Neural cell (in vitro differentiated cells): Measurements from ENCODE around the gene AARSD1. TPM values are rescaled to one million over a fixed set of nuclear protein-coding genes. Genes with fewer than 3 reads are reported as not detected.
"Not testable (repeated sequence)": the region's sequence is repeated elsewhere in the genome, so short reads cannot be mapped to it uniquely, and the experiment has no call there.

ENCODE experiments used
- H2AFZ ChIP-seq: fragments of 200-600, 300-800 bp; sonication (generic), shearing (Covaris generic); 2 replicates; pipeline ENCODE4 v1.6.0; 2014; ENCODE audit warnings: low read depth, mild to moderate bottlenecking, antibody characterized with exemption, low read length, moderate library complexity
- H3F3A ChIP-seq: fragments of 200-600 bp; shearing (Covaris generic); 2 replicates; pipeline ENCODE4 v1.6.1; 2016; ENCODE audit warnings: mild to moderate bottlenecking, moderate library complexity, mixed read lengths, antibody characterized with exemption, low read length; ENCODE audit not compliant: insufficient read depth, poor library complexity, severe bottlenecking
- H3K27ac ChIP-seq: fragments of 200-600, 300-800 bp; sonication (generic), shearing (Covaris generic); 2 replicates; pipeline ENCODE4 v1.5.1; 2014; ENCODE audit warnings: mild to moderate bottlenecking, low read length, moderate library complexity
- H3K27me3 ChIP-seq: fragments of 300-800, 200-600 bp; sonication (generic), shearing (Covaris generic); 2 replicates; pipeline ENCODE4 v1.6.0; 2014; ENCODE audit warnings: mild to moderate bottlenecking, low read depth, low read length, moderate library complexity; ENCODE audit not compliant: insufficient read depth
- H3K36me3 ChIP-seq: fragments of 300-800, 200-600 bp; sonication (generic), shearing (Covaris generic); 2 replicates; pipeline ENCODE4 v1.5.1; 2014; ENCODE audit warnings: mild to moderate bottlenecking, antibody characterized with exemption, low read length, moderate library complexity; ENCODE audit not compliant: insufficient read depth
- H3K4me2 ChIP-seq: fragments of 300-800, 200-600 bp; sonication (generic), shearing (Covaris generic); 2 replicates; pipeline ENCODE4 v1.6.0; 2014; ENCODE audit warnings: mild to moderate bottlenecking, low read length
- H3K4me3 ChIP-seq: fragments of 300-800, 200-600 bp; sonication (generic), shearing (Covaris generic); 2 replicates; pipeline ENCODE4 v1.5.1; 2014; ENCODE audit warnings: mild to moderate bottlenecking, low read length, moderate library complexity
- H3K79me2 ChIP-seq: fragments of 200-600 bp; shearing (Covaris generic); replicated peaks from 2 replicates; pipeline ENCODE4 v1.6.0; 2014; ENCODE audit warnings: mild to moderate bottlenecking, low read length, moderate library complexity; ENCODE audit not compliant: insufficient read depth
- H3K9ac ChIP-seq: fragments of 300-800, 200-600 bp; sonication (generic), shearing (Covaris generic); 2 replicates; pipeline ENCODE4 v1.6.1; 2016; ENCODE audit warnings: mild to moderate bottlenecking, low read length, mixed read lengths
- H3K9me2 ChIP-seq: fragments of 200-600 bp; shearing (Covaris generic); 2 replicates; pipeline ENCODE4 v1.6.1; 2016; ENCODE audit warnings: mild to moderate bottlenecking, low read length, mixed read lengths; ENCODE audit not compliant: insufficient read depth
- H3K9me3 ChIP-seq: fragments of 200-600, 300-800 bp; sonication (generic), shearing (Covaris generic); 2 replicates; pipeline ENCODE4 v1.6.1; 2016; ENCODE audit warnings: mild to moderate bottlenecking, mixed run types, low read length, moderate library complexity, mixed read lengths
- H4K20me1 ChIP-seq: fragments of 200-600 bp; shearing (Covaris generic); 2 replicates; pipeline ENCODE4 v1.6.1; 2016; ENCODE audit warnings: mild to moderate bottlenecking, mixed run types; ENCODE audit not compliant: insufficient read depth
- EP300 ChIP-seq: fragments of 450-650 bp; conservative IDR thresholded peaks from 2 replicates; pipeline ENCODE4 v1.6.1; 2014; ENCODE audit warnings: antibody characterized with exemption, mild to moderate bottlenecking, moderate library complexity; ENCODE audit not compliant: poor library complexity, severe bottlenecking
- EZH2 ChIP-seq: fragments of 200-600, 300-800 bp; shearing (Covaris generic), sonication (generic); IDR thresholded peaks from 2 replicates; pipeline ENCODE4 v1.6.1; 2014; ENCODE audit warnings: antibody characterized with exemption, low read length, borderline replicate concordance, mild to moderate bottlenecking; ENCODE audit not compliant: insufficient read depth, poor library complexity, severe bottlenecking
- MXI1 ChIP-seq: fragments of 450-650 bp; conservative IDR thresholded peaks from 2 replicates; pipeline ENCODE4 v1.6.1; 2014; ENCODE audit warnings: antibody characterized with exemption, mild to moderate bottlenecking; ENCODE audit not compliant: poor library complexity, severe bottlenecking
- POLR2AphosphoS5 ChIP-seq: IDR thresholded peaks from 2 replicates; pipeline ENCODE4 v1.6.1; 2012
- RAD21 ChIP-seq: fragments of 450-650 bp; conservative IDR thresholded peaks from 2 replicates; pipeline ENCODE4 v1.6.1; 2014; ENCODE audit warnings: antibody characterized with exemption, mild to moderate bottlenecking, moderate library complexity
- SMC3 ChIP-seq: fragments of 450-650 bp; conservative IDR thresholded peaks from 2 replicates; pipeline ENCODE4 v1.6.1; 2014; ENCODE audit warnings: antibody characterized with exemption, mild to moderate bottlenecking, moderate library complexity; ENCODE audit not compliant: poor library complexity
- TAF1 ChIP-seq: IDR thresholded peaks from 2 replicates; pipeline ENCODE4 v1.6.1; 2012; ENCODE audit warnings: low read depth
- polyA plus RNA-seq: library from polyadenylated mRNA; depleted of rRNA; stranded (reverse); fragments of >200 nt; gene quantifications from 2 replicates; pipeline ENCODE4 v1.2.3, GENCODE V29; 2014
- TF ChIP-seq, protein P1 (sequence below): IDR thresholded peaks from 2 replicates; pipeline ENCODE4 v1.6.1; 2012; ENCODE audit warnings: borderline replicate concordance
- TF ChIP-seq, protein P2 (sequence below): fragments of 450-650 bp; IDR thresholded peaks from 2 replicates; pipeline ENCODE4 v1.5.1; 2014; ENCODE audit warnings: antibody characterized with exemption, mild to moderate bottlenecking, moderate library complexity; ENCODE audit not compliant: poor library complexity, severe bottlenecking

Gene AARSD1
- polyA plus RNA-seq, 1 donor from 2014 or later = 64.2 TPM

DNA sequence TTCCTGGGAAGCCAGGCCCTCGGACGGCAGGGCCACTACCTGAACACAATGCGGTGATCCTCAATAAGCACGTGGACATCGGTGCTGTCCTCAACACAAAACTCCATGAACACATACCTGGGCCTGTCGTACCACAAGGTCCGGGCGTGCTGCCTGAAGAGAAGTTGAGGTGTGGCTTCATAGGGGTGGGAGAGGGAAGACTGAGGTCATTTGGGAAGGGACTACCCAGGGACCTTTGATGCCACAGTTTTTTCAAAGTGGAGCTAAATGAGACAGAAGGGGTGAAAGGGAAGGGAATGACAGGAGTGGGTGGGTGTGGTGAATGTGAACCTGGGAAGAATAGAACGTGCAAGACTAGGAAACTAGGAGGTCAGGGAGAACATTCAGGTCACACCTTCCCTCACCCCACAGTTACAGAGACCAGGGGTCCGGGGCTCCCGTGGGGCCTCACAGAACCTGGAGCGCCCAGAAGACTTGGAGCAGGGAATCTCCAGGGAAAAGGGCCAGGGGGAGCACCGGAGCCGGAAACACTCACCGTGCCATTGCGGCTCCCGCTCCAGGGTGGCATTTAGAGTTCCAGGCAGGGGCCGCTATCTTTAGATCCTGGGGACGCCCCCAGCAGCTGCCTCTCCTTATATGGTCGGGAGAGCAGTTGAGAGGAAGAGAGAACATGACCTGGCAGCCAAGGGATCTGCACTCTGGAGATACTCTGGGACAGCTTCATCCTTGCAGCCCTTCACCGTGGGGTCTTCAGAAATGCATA lies 15.4 kb upstream of the AARSD1 start, which contains the start of gene PTGES3L:
Gene PTGES3L (minus strand): TSS at position 570 of the 763 bp plus-strand sequence. CDS start 27 bp downstream, at position 543.
- peak within 1 kb of the TSS; percentile 95 for H3K9ac ChIP-seq
- no peaks in the 10 kb centered on the region for H3F3A ChIP-seq
- H3K4me2 ChIP-seq = peak within 1 kb of the TSS; percentile 93
- H3K27ac ChIP-seq = peak within 1 kb of the TSS; percentile 90
- peaks cover 27% of the 10 kb centered on the region for H3K79me2 ChIP-seq
- no peaks in the 10 kb centered on the region for H3K9me3 ChIP-seq
- H3K9me2 ChIP-seq = no peaks in the 10 kb centered on the region
- no peaks in the 10 kb centered on the region for H3K27me3 ChIP-seq
- no peaks in the 10 kb centered on the region for H3K36me3 ChIP-seq
- no peak for TF ChIP-seq MXI1
- no peak for TF ChIP-seq SMC3
- TF ChIP-seq TAF1 = no peak
- TF ChIP-seq RAD21 = no peak
- TF ChIP-seq, protein P1, sequence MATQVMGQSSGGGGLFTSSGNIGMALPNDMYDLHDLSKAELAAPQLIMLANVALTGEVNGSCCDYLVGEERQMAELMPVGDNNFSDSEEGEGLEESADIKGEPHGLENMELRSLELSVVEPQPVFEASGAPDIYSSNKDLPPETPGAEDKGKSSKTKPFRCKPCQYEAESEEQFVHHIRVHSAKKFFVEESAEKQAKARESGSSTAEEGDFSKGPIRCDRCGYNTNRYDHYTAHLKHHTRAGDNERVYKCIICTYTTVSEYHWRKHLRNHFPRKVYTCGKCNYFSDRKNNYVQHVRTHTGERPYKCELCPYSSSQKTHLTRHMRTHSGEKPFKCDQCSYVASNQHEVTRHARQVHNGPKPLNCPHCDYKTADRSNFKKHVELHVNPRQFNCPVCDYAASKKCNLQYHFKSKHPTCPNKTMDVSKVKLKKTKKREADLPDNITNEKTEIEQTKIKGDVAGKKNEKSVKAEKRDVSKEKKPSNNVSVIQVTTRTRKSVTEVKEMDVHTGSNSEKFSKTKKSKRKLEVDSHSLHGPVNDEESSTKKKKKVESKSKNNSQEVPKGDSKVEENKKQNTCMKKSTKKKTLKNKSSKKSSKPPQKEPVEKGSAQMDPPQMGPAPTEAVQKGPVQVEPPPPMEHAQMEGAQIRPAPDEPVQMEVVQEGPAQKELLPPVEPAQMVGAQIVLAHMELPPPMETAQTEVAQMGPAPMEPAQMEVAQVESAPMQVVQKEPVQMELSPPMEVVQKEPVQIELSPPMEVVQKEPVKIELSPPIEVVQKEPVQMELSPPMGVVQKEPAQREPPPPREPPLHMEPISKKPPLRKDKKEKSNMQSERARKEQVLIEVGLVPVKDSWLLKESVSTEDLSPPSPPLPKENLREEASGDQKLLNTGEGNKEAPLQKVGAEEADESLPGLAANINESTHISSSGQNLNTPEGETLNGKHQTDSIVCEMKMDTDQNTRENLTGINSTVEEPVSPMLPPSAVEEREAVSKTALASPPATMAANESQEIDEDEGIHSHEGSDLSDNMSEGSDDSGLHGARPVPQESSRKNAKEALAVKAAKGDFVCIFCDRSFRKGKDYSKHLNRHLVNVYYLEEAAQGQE = no peak
- TF ChIP-seq, protein P2, sequence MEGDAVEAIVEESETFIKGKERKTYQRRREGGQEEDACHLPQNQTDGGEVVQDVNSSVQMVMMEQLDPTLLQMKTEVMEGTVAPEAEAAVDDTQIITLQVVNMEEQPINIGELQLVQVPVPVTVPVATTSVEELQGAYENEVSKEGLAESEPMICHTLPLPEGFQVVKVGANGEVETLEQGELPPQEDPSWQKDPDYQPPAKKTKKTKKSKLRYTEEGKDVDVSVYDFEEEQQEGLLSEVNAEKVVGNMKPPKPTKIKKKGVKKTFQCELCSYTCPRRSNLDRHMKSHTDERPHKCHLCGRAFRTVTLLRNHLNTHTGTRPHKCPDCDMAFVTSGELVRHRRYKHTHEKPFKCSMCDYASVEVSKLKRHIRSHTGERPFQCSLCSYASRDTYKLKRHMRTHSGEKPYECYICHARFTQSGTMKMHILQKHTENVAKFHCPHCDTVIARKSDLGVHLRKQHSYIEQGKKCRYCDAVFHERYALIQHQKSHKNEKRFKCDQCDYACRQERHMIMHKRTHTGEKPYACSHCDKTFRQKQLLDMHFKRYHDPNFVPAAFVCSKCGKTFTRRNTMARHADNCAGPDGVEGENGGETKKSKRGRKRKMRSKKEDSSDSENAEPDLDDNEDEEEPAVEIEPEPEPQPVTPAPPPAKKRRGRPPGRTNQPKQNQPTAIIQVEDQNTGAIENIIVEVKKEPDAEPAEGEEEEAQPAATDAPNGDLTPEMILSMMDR = no peak
- TF ChIP-seq EP300 = no peak
- TF ChIP-seq POLR2AphosphoS5 = no peak
- no peak for TF ChIP-seq EZH2
- H2AFZ ChIP-seq = peak within 1 kb of the TSS; percentile 48
- peak within 1 kb of the TSS; percentile 99 for H3K4me3 ChIP-seq
- H4K20me1 ChIP-seq = no peaks in the 10 kb centered on the region

DNA sequence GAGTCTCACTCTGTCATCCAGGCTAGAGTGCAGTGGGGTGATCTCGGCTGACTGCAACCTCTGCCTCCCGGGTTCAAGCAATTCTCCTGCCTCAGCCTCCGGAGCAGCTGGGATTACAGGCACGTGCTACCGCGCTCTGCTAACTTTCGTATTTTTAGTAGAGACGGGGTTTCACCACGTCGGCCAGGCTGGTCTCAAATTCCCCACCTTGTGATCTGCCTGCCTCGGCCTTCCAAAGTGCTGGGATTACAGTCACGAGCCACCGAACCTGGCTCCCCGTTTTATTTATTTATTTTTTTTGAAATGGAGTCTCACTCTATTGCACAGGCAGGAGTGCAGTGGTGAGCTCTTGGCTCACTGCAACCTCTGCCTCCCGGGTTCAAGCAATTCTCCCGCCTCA lies 11.4 kb upstream of the AARSD1 start:
- not testable (repeated sequence) for H3F3A ChIP-seq, H3K4me2 ChIP-seq, H3K27me3 ChIP-seq, H3K36me3 ChIP-seq, H3K9me2 ChIP-seq, H3K9me3 ChIP-seq, H2AFZ ChIP-seq, H3K4me3 ChIP-seq, H3K27ac ChIP-seq, H4K20me1 ChIP-seq, H3K79me2 ChIP-seq, H3K9ac ChIP-seq
